HG03469 (cell line): ENCODE results near the gene BIRC2.
A peak's percentile ranks its signal among the peaks of the same experiment; 100 is the strongest.
"Not testable (repeated sequence)": the region's sequence is repeated elsewhere in the genome, so short reads cannot be mapped to it uniquely, and the experiment has no call there.

Experiments used
- ATAC-seq: cut with Tn5 transposase; IDR thresholded peaks from one replicate; pipeline ENCODE4 v1.9.1; 2021; ENCODE audit warnings: mild to moderate bottlenecking, moderate library complexity, moderate number of reproducible peaks; ENCODE audit not compliant: unreplicated experiment

Gene BIRC2

GRCh38 chr11:102322560-102322959 lies 24.5 kb upstream of the BIRC2 start:
- ATAC-seq = no peak

- ATAC-seq = no peak
Observed at GRCh38 chr11:102323542-102324251, 23.3 kb upstream of the BIRC2 start.

- ATAC-seq = no peak
Observed at GRCh38 chr11:102325088-102325487, 21.9 kb upstream of the BIRC2 start.

GRCh38 chr11:102328748-102329147 lies 18.3 kb upstream of the BIRC2 start:
- ATAC-seq = no peak

GRCh38 chr11:102330231-102330630 lies 16.8 kb upstream of the BIRC2 start:
- ATAC-seq = no peak

GRCh38 chr11:102331341-102331740 lies 15.7 kb upstream of the BIRC2 start:
- ATAC-seq = no peak

- no peak for ATAC-seq
Observed at GRCh38 chr11:102332611-102332994, 14.4 kb upstream of the BIRC2 start.

GRCh38 chr11:102338479-102339010 lies 8.5 kb upstream of the BIRC2 start:
- ATAC-seq = no peak

- ATAC-seq = not testable (repeated sequence)
Observed at GRCh38 chr11:102341311-102341710, 5.7 kb upstream of the BIRC2 start.

GRCh38 chr11:102341844-102342318 lies 5.1 kb upstream of the BIRC2 start:
- peak; percentile 35 for ATAC-seq

- ATAC-seq = no peak
Observed at GRCh38 chr11:102343809-102344208, 3.2 kb upstream of the BIRC2 start.

GRCh38 chr11:102345904-102346303 lies 1.1 kb upstream of the BIRC2 start:
- no peak for ATAC-seq

GRCh38 chr11:102346456-102346747 lies 612 bp upstream of the BIRC2 start:
- no peak for ATAC-seq

- no peak for ATAC-seq
Observed at GRCh38 chr11:102347462-102348370, 702 bp downstream of the BIRC2 start.

- ATAC-seq = no peak
Observed at GRCh38 chr11:102357116-102357515, 10.1 kb downstream of the BIRC2 start.

- no peak for ATAC-seq
Observed at GRCh38 chr11:102359372-102359771, 12.4 kb downstream of the BIRC2 start.

- ATAC-seq = no peak
Observed at GRCh38 chr11:102360681-102361080, 13.7 kb downstream of the BIRC2 start.

- peak; percentile 97 for ATAC-seq
Observed at GRCh38 chr11:102361086-102362031, 14.3 kb downstream of the BIRC2 start.

GRCh38 chr11:102364991-102365390 lies 18.0 kb downstream of the BIRC2 start:
- ATAC-seq = no peak

GRCh38 chr11:102367364-102367763 lies 20.4 kb downstream of the BIRC2 start:
- no peak for ATAC-seq

GRCh38 chr11:102368472-102368871 lies 21.5 kb downstream of the BIRC2 start:
- peak; percentile 100 for ATAC-seq
